HepG2 (cell line): ENCODE results near the gene TEX12. TPM values are rescaled to one million over a fixed set of nuclear protein-coding genes. Genes with fewer than 3 reads are reported as not detected.

ENCODE experiments used
- ATAC-seq: fragments of 200-7000 bp; cut with Tn5 transposase; 3 replicates; pipeline ENCODE4 v1.9.1; 2020; ENCODE audit warnings: mild to moderate bottlenecking, moderate library complexity
- BruUV-seq: library from RNA; stranded (reverse); fragments of 400-500 nt; replicated peaks from 2 replicates; lab custom pipeline; 2021; lab: Mats Ljungman, UMichigan
- CTCF ChIA-PET: fragments of 300-600 bp; formaldehyde crosslinking; extraction: SDS; loops from one replicate; lab custom pipeline; 2021; ENCODE audit warnings: low total read pairs, inconsistent platforms, low intra/inter-chr PET ratio; lab: Yijun Ruan, JAX
- POLR2A ChIA-PET: fragments of 350-600 bp; sonication (Branson Sonifier 250); formaldehyde crosslinking; loops from one replicate; lab custom pipeline; 2020; ENCODE audit warnings: antibody characterized with exemption, inconsistent platforms; lab: Yijun Ruan, JAX
- DNase-seq: peaks from one replicate; pipeline ENCODE4 v3.0.0-alpha.2; 2015; ENCODE audit warnings: low spot score
- FAIRE-seq: peaks from 3 replicates; lab custom pipeline; 2011; peaks lifted over from hg19 to GRCh38; lab: Jason Lieb, UNC
- H2AFZ ChIP-seq: one replicate; pipeline ENCODE4 v1.6.1; 2011; ENCODE audit warnings: low read length, inconsistent platforms
- H3K27ac ChIP-seq: fragments of 300-600 bp; 3 replicates; pipeline ENCODE4 v1.8.0; 2011; ENCODE audit warnings: mixed run types, mild to moderate bottlenecking, mixed read lengths, low read length, inconsistent platforms; ENCODE audit not compliant: insufficient read depth; ENCODE audit errors: extremely low read length
- H3K27me3 ChIP-seq, 2 experiments: fragments of 200-600 bp in 1 of 2; 2 replicates in 1 of 2; 3 replicates in 1 of 2; pipeline versions ENCODE4 v1.6.0 to v1.8.0; 2011; ENCODE audit warnings: low read length in 2 of 2, mild to moderate bottlenecking in 2 of 2, moderate library complexity in 2 of 2, inconsistent platforms in 1 of 2; ENCODE audit not compliant: insufficient read depth in 2 of 2, control insufficient read depth in 1 of 2
- H3K36me3 ChIP-seq, 2 experiments: fragments of 200-600 bp in 1 of 2; replicated peaks in 1 of 2; 2 replicates in 1 of 2; 3 replicates in 1 of 2; pipeline versions ENCODE4 v1.5.1 to v1.8.0; 2011; ENCODE audit warnings: low read length in 2 of 2, inconsistent platforms in 1 of 2; ENCODE audit not compliant: insufficient read depth in 2 of 2, control insufficient read depth in 1 of 2
- H3K4me1 ChIP-seq: 2 replicates; pipeline ENCODE4 v1.5.1; 2012; ENCODE audit warnings: low read length, inconsistent platforms; ENCODE audit not compliant: insufficient read depth
- H3K4me2 ChIP-seq: 2 replicates; pipeline ENCODE4 v1.6.0; 2011; ENCODE audit warnings: low read depth, low read length, inconsistent platforms
- H3K4me3 ChIP-seq, 3 experiments: fragments of 200-600 bp in 1 of 3; sonication (generic), shearing (Covaris generic) in 1 of 3; replicated peaks in 1 of 3; 2 replicates each; pipeline ENCODE4 v1.5.1; 2011 to 2016; ENCODE audit warnings: low read length in 3 of 3, inconsistent platforms in 2 of 3, low read depth in 2 of 3, mild to moderate bottlenecking in 2 of 3, control low read depth in 1 of 3, mixed read lengths in 1 of 3; ENCODE audit not compliant: insufficient read depth in 1 of 3
- H3K79me2 ChIP-seq: one replicate; pipeline ENCODE4 v1.6.1; 2011; ENCODE audit warnings: low read length, inconsistent platforms; ENCODE audit not compliant: insufficient read depth
- H3K9ac ChIP-seq: 2 replicates; pipeline ENCODE4 v1.6.0; 2011; ENCODE audit warnings: mild to moderate bottlenecking, low read depth, low read length, inconsistent platforms; ENCODE audit not compliant: insufficient read depth
- H3K9me3 ChIP-seq: 2 replicates; pipeline ENCODE4 v1.5.1; 2012; ENCODE audit warnings: mild to moderate bottlenecking, low read length
- H4K20me1 ChIP-seq: 2 replicates; pipeline ENCODE4 v1.6.0; 2011; ENCODE audit warnings: inconsistent platforms, mild to moderate bottlenecking, low read length, moderate library complexity; ENCODE audit not compliant: insufficient read depth
- FIP1L1 ChIP-seq: fragments of 200-400 bp; formaldehyde crosslinking; IDR thresholded peaks from 2 replicates; pipeline ENCODE4 v1.6.1; 2018; ENCODE audit warnings: low read depth, mild to moderate bottlenecking, low read length, moderate library complexity, borderline replicate concordance; ENCODE audit not compliant: insufficient read depth
- GMEB1 ChIP-seq: sonication (generic); formaldehyde crosslinking; IDR thresholded peaks from 2 replicates; pipeline ENCODE4 v1.5.1; 2020; ENCODE audit warnings: missing genetic modification reagents, mild to moderate bottlenecking, borderline replicate concordance
- MEF2D ChIP-seq: sonication (generic); formaldehyde crosslinking; IDR thresholded peaks from 2 replicates; pipeline ENCODE4 v1.5.1; 2020; ENCODE audit warnings: mild to moderate bottlenecking, missing genetic modification reagents
- REPIN1 ChIP-seq: sonication (generic); formaldehyde crosslinking; IDR thresholded peaks from 2 replicates; pipeline ENCODE4 v1.8.0; 2022; ENCODE audit warnings: missing genetic modification reagents, low read depth, mild to moderate bottlenecking, borderline replicate concordance
- SOX13 ChIP-seq, 3 experiments: fragments of 450-650 bp in 1 of 3; sonication (generic) in 1 of 3; formaldehyde crosslinking in 1 of 3; IDR thresholded peaks in 2 of 3; conservative IDR thresholded peaks in 1 of 3; 2 replicates each; pipeline versions ENCODE4 v1.5.0 to v1.6.1; 2016 to 2020; ENCODE audit warnings: antibody characterized with exemption in 1 of 3, mild to moderate bottlenecking in 1 of 3, missing compliant biosample characterization in 1 of 3, missing genetic modification reagents in 1 of 3, moderate library complexity in 1 of 3
- ZFP1 ChIP-seq: IDR thresholded peaks from 2 replicates; pipeline ENCODE4 v1.6.1; 2016
- ZNF17 ChIP-seq: sonication (generic); formaldehyde crosslinking; IDR thresholded peaks from 2 replicates; pipeline ENCODE4 v1.5.0; 2020; ENCODE audit warnings: mild to moderate bottlenecking, missing genetic modification reagents
- ZNF251 ChIP-seq: sonication (generic); formaldehyde crosslinking; IDR thresholded peaks from 2 replicates; pipeline ENCODE4 v1.9.0; 2021; ENCODE audit warnings: mild to moderate bottlenecking, missing genetic modification reagents
- ZNF691 ChIP-seq: sonication (generic); formaldehyde crosslinking; IDR thresholded peaks from 2 replicates; pipeline ENCODE4 v1.4.0; 2020; ENCODE audit warnings: missing genetic modification reagents, low read depth, mild to moderate bottlenecking, borderline replicate concordance
- WGBS: methylation state at CpG from one replicate; pipeline ENCODE4 v1.1.6; 2017; ENCODE audit warnings: low lambda C conversion rate; 5-methylcytosine and 5-hydroxymethylcytosine counted together
- in situ Hi-C: cut with HindIII; loops from 2 replicates; pipeline ENCODE4 v1.10.0; 2017; ENCODE audit warnings: low pct_unique_long_range_greater_than_20kb; ENCODE audit not compliant: extremely low pct_ligation_motif_present
- intact Hi-C: fragments of 100-400 bp; cut with micrococcal nuclease; formaldehyde crosslinking; loops from one replicate; pipeline ENCODE4 v1.10.0; 2022; ENCODE audit not compliant: unreplicated experiment
- polyA plus RNA-seq, 8 experiments: library from polyadenylated mRNA; depleted of rRNA in 3 of 8; stranded (reverse) in 7 of 8; unstranded in 1 of 8; fragments of >200 nt; fragmentation: Illumina TruSeq in 4 of 8; extraction: Trizol in 4 of 8; gene quantifications; 2 replicates each; pipeline versions ENCODE4 v1.2.1 to v1.2.3, GENCODE V29; 2011 to 2016; ENCODE audit warnings: low read depth in 4 of 8, missing spikeins in 1 of 8, mixed read lengths in 1 of 8; ENCODE audit not compliant: insufficient read depth in 1 of 8
- total RNA-seq, 5 experiments: library from RNA; depleted of rRNA; stranded (reverse); fragments of >200 nt; fragmentation: Illumina TruSeq; extraction: Trizol; gene quantifications; 2 replicates each; pipeline ENCODE4 v1.2.3, GENCODE V29; 2016; ENCODE audit warnings: low read depth in 1 of 5

TEX12 gene
- total and polyA plus RNA-seq, 2 of the 13 experiments (the other 11 are each of a cell fraction or from before 2014, with no cell fraction given): not detected

GRCh38 chr11:112177589-112177988 is 10.4 kb downstream of the TEX12 start:
- Histone ChIP-seq H2AFZ (no peak overlapping the region), H3K9ac (no peak overlapping the region), H3K27me3 (no peaks in the 10 kb centered on the region; a peak in 1 of 5 replicates), H4K20me1 (no peaks in the 10 kb centered on the region), H3K27ac (no peak overlapping the region), H3K36me3 (no peaks in the 10 kb centered on the region), H3K4me3 (no peak overlapping the region), H3K4me2 (no peak overlapping the region), H3K79me2 (no peaks in the 10 kb centered on the region), H3K9me3 (no peaks in the 10 kb centered on the region), H3K4me1 (peaks cover 13% of the 10 kb centered on the region)
- POLR2A ChIA-PET: no interaction called here
- intact Hi-C loops: no loop called here
- TF ChIP-seq ZNF691 (CRISPR knock-in tag) (no peak), GMEB1 (CRISPR knock-in tag) (no peak), ZNF17 (CRISPR knock-in tag) (no peak), SOX13 (IDR thresholded peaks at IDR 0.05) (no peak), SOX13 (CRISPR knock-in tag; conservative IDR thresholded peaks at IDR 0.05 in 1 of 2, IDR thresholded peaks at IDR 0.05 in 1 of 2) (no peak), FIP1L1 (no peak), ZFP1 (CRISPR knock-in tag) (no peak), REPIN1 (no peak), ZNF251 (CRISPR knock-in tag) (no peak), MEF2D (CRISPR knock-in tag) (no peak)
- 55% methylated on average over 4 of the region's 4 CpGs for WGBS
- no TSS peak for BruUV-seq
- in situ Hi-C loops: loop anchor here (5.0 kb wide), 1 partner anchor 65 kb away; no protein-coding TSS in a partner anchor
- FAIRE-seq: no peak
- CTCF ChIA-PET: no interaction called here
- ATAC-seq: no peak
- no peak for DNase-seq
